AG04450 (cell line): ENCODE results near the gene BPIFB4. TPM values are rescaled to one million over a fixed set of nuclear protein-coding genes. Genes with fewer than 3 reads are reported as not detected.

Experiments
- CTCF ChIA-PET: fragments of 300-600, 350-600 bp; formaldehyde crosslinking; extraction: SDS; loops from one replicate; lab custom pipeline; 2022; ENCODE audit warnings: antibody characterized with exemption, inconsistent platforms; lab: Charles Lee
- POLR2A ChIA-PET: fragments of 350-600 bp; formaldehyde crosslinking; extraction: SDS; loops from one replicate; lab custom pipeline; 2021; ENCODE audit warnings: antibody characterized with exemption, inconsistent platforms; lab: Yijun Ruan, JAX
- DNase-seq: peaks from one replicate; pipeline ENCODE4 v3.0.0-alpha.2; 2011; ENCODE audit warnings: low read depth, low spot score
- H3K27ac ChIP-seq: one replicate; pipeline ENCODE4 v1.5.1; 2012; ENCODE audit warnings: low read depth, low read length, control low read depth
- H3K27me3 ChIP-seq: one replicate; pipeline ENCODE4 v1.6.0; 2012; ENCODE audit warnings: low read length; ENCODE audit not compliant: control insufficient read depth, insufficient read depth
- H3K4me3 ChIP-seq: 2 replicates; pipeline ENCODE4 v1.5.1; 2011; ENCODE audit warnings: mild to moderate bottlenecking, low read depth, low read length, control low read depth
- H3K9me3 ChIP-seq: 2 replicates; pipeline ENCODE4 v1.5.1; 2012; ENCODE audit warnings: low read length; ENCODE audit not compliant: control insufficient read depth, insufficient read depth
- CTCF ChIP-seq: IDR thresholded peaks from 2 replicates; pipeline ENCODE4 v1.5.1; 2011; ENCODE audit warnings: low read depth, low read length, control low read depth, inconsistent platforms
- polyA plus RNA-seq: library from polyadenylated mRNA; depleted of rRNA; stranded (reverse); fragments of >200 nt; gene quantifications from 2 replicates; pipeline ENCODE4 v1.2.3, GENCODE V29; 2011

The BPIFB4 gene
- polyA plus RNA-seq, 1 experiment: not detected

DNA sequence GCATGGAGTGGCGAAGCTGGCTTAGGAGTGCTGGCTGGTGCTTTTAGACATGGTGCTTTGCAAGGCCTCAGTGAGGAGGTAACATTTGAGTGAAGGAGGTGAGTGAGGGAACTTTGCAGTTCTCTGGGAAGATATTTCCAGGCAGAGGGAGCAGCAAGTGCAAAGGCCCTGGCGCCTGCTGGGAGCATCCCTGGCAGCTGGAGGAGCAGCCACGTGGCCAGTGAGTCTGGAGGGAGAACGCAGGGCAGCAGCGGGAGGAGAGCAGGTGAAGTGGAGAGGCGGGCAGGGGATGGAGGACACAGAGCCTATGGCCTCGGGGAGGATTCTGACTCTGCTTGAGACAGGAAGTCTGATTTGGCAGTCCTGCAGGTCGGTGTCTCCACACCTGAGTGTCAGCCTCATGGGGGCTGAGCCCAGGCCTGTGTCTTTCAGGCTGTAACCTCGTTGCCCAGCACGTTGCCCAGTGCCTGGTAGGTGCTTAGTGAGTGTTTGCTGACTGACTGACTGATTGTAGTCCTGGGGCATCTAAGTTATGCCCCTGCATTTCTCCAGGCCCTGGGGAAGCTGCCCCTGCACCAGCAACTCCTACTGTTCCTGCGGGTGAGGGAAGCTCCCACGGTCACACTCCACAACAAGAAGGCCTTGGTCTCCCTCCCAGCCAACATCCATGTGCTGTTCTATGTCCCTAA is 11.0 kb upstream of the BPIFB4 start:
- CTCF ChIA-PET: no interaction called here
- no peak overlapping the region for H3K4me3 ChIP-seq
- DNase-seq: no peak
- peaks cover 4% of the 10 kb centered on the region for H3K27me3 ChIP-seq
- no peak overlapping the region for H3K27ac ChIP-seq
- POLR2A ChIA-PET: no interaction called here
- no peaks in the 10 kb centered on the region; the same call in 1 of the 2 replicates for H3K9me3 ChIP-seq
- TF ChIP-seq CTCF: no peak

GRCh38 chr20:33069673-33070072 is 9.8 kb upstream of the BPIFB4 start:
- CTCF ChIA-PET: no interaction called here

DNA sequence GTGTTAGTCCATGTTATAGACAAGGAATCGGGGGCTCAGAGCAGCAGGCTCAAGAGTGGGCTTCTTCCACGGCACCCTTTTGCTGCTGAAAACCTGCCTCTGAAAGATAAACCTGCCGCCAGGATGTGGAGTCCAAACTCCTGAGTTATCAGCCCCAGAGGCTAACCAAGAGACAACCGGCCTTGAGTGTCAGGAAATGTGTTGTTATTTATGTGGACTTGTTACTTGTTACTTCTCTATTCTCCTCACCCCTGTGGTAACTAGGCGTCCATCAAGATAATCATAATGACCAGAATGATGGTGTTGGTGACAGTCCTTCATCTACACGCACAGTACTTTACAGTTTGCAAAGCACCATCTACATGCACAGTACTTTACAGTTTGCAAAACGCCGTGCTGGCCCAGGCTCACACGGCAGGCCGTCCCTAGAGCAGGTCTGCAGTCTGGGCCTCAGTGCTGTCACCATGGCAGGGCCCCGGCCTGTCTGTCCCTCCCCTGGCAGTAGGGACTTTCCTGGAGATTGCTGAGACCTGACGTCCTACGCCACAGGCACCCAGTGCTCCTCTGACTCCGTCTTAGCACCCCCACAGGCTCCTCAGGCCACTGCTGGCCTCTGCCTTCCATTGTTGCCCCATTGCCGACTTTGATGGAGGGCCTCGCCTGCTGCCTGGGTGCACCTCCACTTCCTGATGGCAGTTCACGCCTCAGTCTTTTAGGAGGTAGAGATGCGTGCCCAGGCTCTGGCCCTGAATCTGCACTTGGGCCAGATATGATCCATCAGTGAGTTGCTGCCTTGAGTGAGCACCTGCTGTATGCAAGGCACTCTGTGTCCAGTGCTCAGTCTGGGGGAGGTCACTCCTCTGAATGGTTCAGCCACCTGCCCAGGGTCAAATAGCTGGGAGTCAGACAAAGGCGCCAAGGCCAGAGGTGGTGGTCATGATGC is 9.1 kb upstream of the BPIFB4 start:
- Histone ChIP-seq H3K9me3 (no peaks in the 10 kb centered on the region; the same call in 1 of the 2 replicates), H3K4me3 (no peak overlapping the region), H3K27me3 (peaks cover 4% of the 10 kb centered on the region), H3K27ac (no peak overlapping the region)
- CTCF ChIA-PET: no interaction called here
- POLR2A ChIA-PET: no interaction called here
- TF ChIP-seq CTCF: no peak
- no peak for DNase-seq

More at GRCh38 chr20:33069673-33070072, 9.8 kb upstream of the BPIFB4 start:
- H3K27ac ChIP-seq: no peak overlapping the region
- peaks cover 4% of the 10 kb centered on the region for H3K27me3 ChIP-seq
- DNase-seq: no peak
- TF ChIP-seq CTCF: no peak
- POLR2A ChIA-PET: no interaction called here
- no peaks in the 10 kb centered on the region; the same call in 1 of the 2 replicates for H3K9me3 ChIP-seq
- no peak overlapping the region for H3K4me3 ChIP-seq

DNA sequence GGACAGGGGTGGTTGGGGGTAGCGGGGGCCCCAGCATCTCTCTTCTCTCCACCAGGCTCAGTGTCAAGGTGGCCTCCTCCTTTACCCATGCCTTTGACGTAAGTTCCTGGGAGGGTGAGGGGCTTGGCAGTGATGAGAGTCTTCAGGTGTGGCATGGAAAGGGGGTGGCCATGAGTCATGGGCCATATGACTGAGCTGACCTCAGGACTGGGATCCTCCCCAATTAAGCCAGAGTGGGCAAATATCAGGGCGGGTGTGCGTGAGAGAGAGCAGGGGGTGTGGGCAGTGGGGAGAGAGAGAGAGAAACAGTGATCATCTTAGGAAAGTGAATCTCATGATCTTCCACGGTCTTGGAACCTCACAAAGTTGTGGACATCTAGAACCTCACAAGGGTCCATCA is 8.2 kb upstream of the BPIFB4 start:
- peaks cover 4% of the 10 kb centered on the region for H3K27me3 ChIP-seq
- H3K9me3 ChIP-seq: no peaks in the 10 kb centered on the region; the same call in 1 of the 2 replicates
- DNase-seq: no peak
- CTCF ChIA-PET: no interaction called here
- H3K4me3 ChIP-seq: no peak overlapping the region
- TF ChIP-seq CTCF: no peak
- POLR2A ChIA-PET: no interaction called here
- H3K27ac ChIP-seq: no peak overlapping the region

DNA sequence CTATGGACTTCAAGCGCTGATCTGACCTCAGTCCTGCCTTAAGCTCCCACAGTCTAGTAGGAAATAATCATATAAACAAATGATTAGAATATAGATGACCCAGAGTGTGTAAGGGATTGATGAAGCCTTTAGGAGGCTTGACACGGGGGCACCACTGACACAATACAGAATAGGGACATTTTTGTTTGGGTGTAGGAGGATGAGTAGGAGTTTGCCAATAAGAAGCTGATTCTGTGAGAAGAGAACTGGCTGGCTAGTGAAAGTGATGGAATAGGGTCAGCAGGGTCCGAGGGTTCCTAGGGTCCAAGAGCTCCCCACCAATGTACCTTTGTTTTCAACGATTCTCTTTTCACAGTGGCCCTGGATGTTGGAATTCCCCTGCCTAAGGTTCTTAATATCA is 7.1 kb upstream of the BPIFB4 start:
- no peak for DNase-seq
- ChIA-PET POLR2A (no interaction called here), CTCF (no interaction called here)
- TF ChIP-seq CTCF: no peak
- Histone ChIP-seq H3K9me3 (no peaks in the 10 kb centered on the region; the same call in 1 of the 2 replicates), H3K27ac (no peak overlapping the region), H3K27me3 (no peaks in the 10 kb centered on the region), H3K4me3 (no peak overlapping the region)
